ENCODE data around the gene VPS35L. TPM values are rescaled to one million over a fixed set of nuclear protein-coding genes. Genes with fewer than 3 reads are reported as not detected.

The VPS35L gene
- polyA plus RNA-seq, 4 donors = 62.3 to 64.9 (median 63.7) TPM

- peak in 1 of 4 donors; percentile 23 for DNase-seq (ENCODE audit: low read depth in 4 of 4, low spot score in 2 of 4)
These were observed 28.3 kb downstream of the VPS35L start for GRCh38 chr16:19583665-19584300.

- no peak for DNase-seq (ENCODE audit: low read depth in 4 of 4, low spot score in 2 of 4)
These were observed 33.2 kb downstream of the VPS35L start for GRCh38 chr16:19588661-19589060.

GRCh38 chr16:19589106-19589505 lies 33.6 kb downstream of the VPS35L start:
- no peak for DNase-seq (ENCODE audit: low read depth in 4 of 4, low spot score in 2 of 4)

GRCh38 chr16:19589771-19590302 lies 34.3 kb downstream of the VPS35L start:
- DNase-seq (ENCODE audit: low read depth in 4 of 4, low spot score in 2 of 4) = peak in 1 of 4 donors; percentile 28

- no peak for DNase-seq (ENCODE audit: low read depth in 4 of 4, low spot score in 2 of 4)
These were observed 39.7 kb downstream of the VPS35L start for GRCh38 chr16:19595043-19595767.

- DNase-seq (ENCODE audit: low read depth in 4 of 4, low spot score in 2 of 4) = no peak
These were observed 43.5 kb downstream of the VPS35L start for GRCh38 chr16:19598805-19599510.

GRCh38 chr16:19599968-19600716 lies 44.6 kb downstream of the VPS35L start:
- no peak for DNase-seq (ENCODE audit: low read depth in 4 of 4, low spot score in 2 of 4)

GRCh38 chr16:19601083-19601976 lies 45.8 kb downstream of the VPS35L start:
- DNase-seq (ENCODE audit: low read depth in 4 of 4, low spot score in 2 of 4) = peak in 2 of 4 donors; percentile 23 to 34

GRCh38 chr16:19604911-19605310 lies 49.4 kb downstream of the VPS35L start:
- no peak for DNase-seq (ENCODE audit: low read depth in 4 of 4, low spot score in 2 of 4)

GRCh38 chr16:19605701-19606100 lies 50.2 kb downstream of the VPS35L start:
- no peak for DNase-seq (ENCODE audit: low read depth in 4 of 4, low spot score in 2 of 4)

GRCh38 chr16:19607616-19608280 lies 52.2 kb downstream of the VPS35L start:
- no peak for DNase-seq (ENCODE audit: low read depth in 4 of 4, low spot score in 2 of 4)

- no peak for DNase-seq (ENCODE audit: low read depth in 4 of 4, low spot score in 2 of 4)
These were observed 53.9 kb downstream of the VPS35L start for GRCh38 chr16:19609359-19609758.

GRCh38 chr16:19610200-19610599 lies 54.7 kb downstream of the VPS35L start:
- no peak for DNase-seq (ENCODE audit: low read depth in 4 of 4, low spot score in 2 of 4)

GRCh38 chr16:19613834-19614233 lies 58.3 kb downstream of the VPS35L start:
- no peak for DNase-seq (ENCODE audit: low read depth in 4 of 4, low spot score in 2 of 4)

- DNase-seq (ENCODE audit: low read depth in 4 of 4, low spot score in 2 of 4) = no peak
These were observed 60.7 kb downstream of the VPS35L start for GRCh38 chr16:19616241-19616640.

- no peak for DNase-seq (ENCODE audit: low read depth in 4 of 4, low spot score in 2 of 4)
These were observed 63.4 kb downstream of the VPS35L start for GRCh38 chr16:19618876-19619275.

- no peak for DNase-seq (ENCODE audit: low read depth in 4 of 4, low spot score in 2 of 4)
These were observed 65.9 kb downstream of the VPS35L start for GRCh38 chr16:19621445-19621844.

GRCh38 chr16:19625039-19625438 lies 69.5 kb downstream of the VPS35L start:
- no peak for DNase-seq (ENCODE audit: low read depth in 4 of 4, low spot score in 2 of 4)
